Measurements from ENCODE around the gene PGLYRP4. TPM values are rescaled to one million over a fixed set of nuclear protein-coding genes. Genes with fewer than 3 reads are reported as not detected.

PGLYRP4 gene
- not detected for polyA plus RNA-seq (ENCODE audit: insufficient read length)

- DNase-seq (ENCODE audit: low read depth), result no peak
These were observed at the start of gene PGLYRP4 for GRCh38 chr1:153348511-153349362. Gene PGLYRP4, minus strand, starts transcription at chr1:153348841. Its CDS starts 909 bp downstream, at chr1:153347932.

GRCh38 chr1:153397924-153398651 lies 49.4 kb upstream of the PGLYRP4 start:
- DNase-seq (ENCODE audit: low read depth), result no peak

GRCh38 chr1:153397051-153397923 lies 48.6 kb upstream of the PGLYRP4 start:
- no peak for DNase-seq (ENCODE audit: low read depth)

GRCh38 chr1:153396461-153396860 lies 47.8 kb upstream of the PGLYRP4 start:
- DNase-seq (ENCODE audit: low read depth), result no peak

- no peak for DNase-seq (ENCODE audit: low read depth)
These were observed 47.1 kb upstream of the PGLYRP4 start for GRCh38 chr1:153395776-153396175.

GRCh38 chr1:153395136-153395685 lies 46.6 kb upstream of the PGLYRP4 start:
- no peak for DNase-seq (ENCODE audit: low read depth)

GRCh38 chr1:153394391-153394790 lies 45.8 kb upstream of the PGLYRP4 start:
- no peak for DNase-seq (ENCODE audit: low read depth)

GRCh38 chr1:153393926-153394325 lies 45.3 kb upstream of the PGLYRP4 start:
- DNase-seq (ENCODE audit: low read depth), result no peak

GRCh38 chr1:153392822-153393221 lies 44.2 kb upstream of the PGLYRP4 start:
- DNase-seq (ENCODE audit: low read depth), result no peak

- no peak for DNase-seq (ENCODE audit: low read depth)
These were observed 43.6 kb upstream of the PGLYRP4 start for GRCh38 chr1:153392258-153392657.

GRCh38 chr1:153390938-153391710 lies 42.5 kb upstream of the PGLYRP4 start, which contains the start of gene S100A8:
Gene S100A8, minus strand, starts transcription at chr1:153391073. Its CDS starts 538 bp downstream, at chr1:153390535.
- no peak for DNase-seq (ENCODE audit: low read depth)

- DNase-seq (ENCODE audit: low read depth), result no peak
These were observed 41.6 kb upstream of the PGLYRP4 start for GRCh38 chr1:153389973-153390879.

GRCh38 chr1:153389401-153389800 lies 40.8 kb upstream of the PGLYRP4 start:
- DNase-seq (ENCODE audit: low read depth), result no peak

- DNase-seq (ENCODE audit: low read depth), result no peak
These were observed 39.1 kb upstream of the PGLYRP4 start for GRCh38 chr1:153387785-153388184.

GRCh38 chr1:153387001-153387400 lies 38.4 kb upstream of the PGLYRP4 start:
- DNase-seq (ENCODE audit: low read depth), result no peak

- peak; percentile 6 for DNase-seq (ENCODE audit: low read depth)
These were observed 37.9 kb upstream of the PGLYRP4 start for GRCh38 chr1:153386500-153386901.

- no peak for DNase-seq (ENCODE audit: low read depth)
These were observed 36.4 kb upstream of the PGLYRP4 start for GRCh38 chr1:153384958-153385580.

GRCh38 chr1:153380711-153381110 lies 32.1 kb upstream of the PGLYRP4 start:
- no peak for DNase-seq (ENCODE audit: low read depth)

GRCh38 chr1:153379591-153379990 lies 30.9 kb upstream of the PGLYRP4 start:
- no peak for DNase-seq (ENCODE audit: low read depth)
